Liver (tissue), 3 donors: ENCODE results near the gene C4B.
"Not testable (repeated sequence)": the region's sequence is repeated elsewhere in the genome, so short reads cannot be mapped to it uniquely, and the experiment has no call there.

Experiments used
- EGR1 ChIP-seq, 2 donors: IDR thresholded peaks; 2 replicates each; pipeline ENCODE4 v1.6.1; 2016 to 2018; ENCODE audit warnings: antibody characterized with exemption in 2 of 2, low read depth in 2 of 2
- GABPA ChIP-seq, 2 donors: IDR thresholded peaks in 1 of 2; conservative IDR thresholded peaks in 1 of 2; 2 replicates each; pipeline ENCODE4 v1.6.1; 2016; ENCODE audit warnings: antibody characterized with exemption in 2 of 2, mild to moderate bottlenecking in 1 of 2, moderate library complexity in 1 of 2
- HNF4A ChIP-seq, 2 donors: conservative IDR thresholded peaks; 2 replicates each; pipeline ENCODE4 v1.6.1; 2016; ENCODE audit warnings: antibody characterized with exemption in 2 of 2, mild to moderate bottlenecking in 2 of 2
- JUND ChIP-seq, 2 donors: IDR thresholded peaks; 2 replicates each; pipeline ENCODE4 v1.6.1; 2016; ENCODE audit warnings: antibody characterized with exemption in 2 of 2
- RAD21 ChIP-seq, 2 donors: IDR thresholded peaks; 2 replicates each; pipeline ENCODE4 v1.6.1; 2016; ENCODE audit warnings: antibody characterized with exemption in 2 of 2, mild to moderate bottlenecking in 2 of 2
- RXRA ChIP-seq, 2 donors: IDR thresholded peaks; 2 replicates each; pipeline ENCODE4 v1.6.1; 2017 to 2018; ENCODE audit warnings: antibody characterized with exemption in 2 of 2, mild to moderate bottlenecking in 1 of 2
- SP1 ChIP-seq: IDR thresholded peaks from 2 replicates; pipeline ENCODE4 v1.6.1; 2018; ENCODE audit warnings: antibody characterized with exemption, mild to moderate bottlenecking
- TAF1 ChIP-seq: conservative IDR thresholded peaks from 2 replicates; pipeline ENCODE4 v1.6.1; 2016; ENCODE audit warnings: antibody characterized with exemption, mild to moderate bottlenecking
- TF ChIP-seq, protein P1 (sequence below): fragments of 150-350 bp; IDR thresholded peaks from 2 replicates; pipeline ENCODE4 v1.5.1; 2017; ENCODE audit warnings: improper control_type of control experiment, low read depth, low read length; ENCODE audit not compliant: missing input control
- TF ChIP-seq, protein P2 (sequence below): IDR thresholded peaks from 2 replicates; pipeline ENCODE4 v1.6.1; 2016; ENCODE audit warnings: antibody characterized with exemption
- TF ChIP-seq, protein P3 (sequence below): IDR thresholded peaks from 2 replicates; pipeline ENCODE4 v1.6.1; 2016; ENCODE audit warnings: antibody characterized with exemption
- TF ChIP-seq, protein P4 (sequence below): IDR thresholded peaks from 2 replicates; pipeline ENCODE4 v1.6.1; 2016; ENCODE audit warnings: antibody characterized with exemption, mild to moderate bottlenecking
- donor health status: healthy.
- donor health status: healthy.

DNA sequence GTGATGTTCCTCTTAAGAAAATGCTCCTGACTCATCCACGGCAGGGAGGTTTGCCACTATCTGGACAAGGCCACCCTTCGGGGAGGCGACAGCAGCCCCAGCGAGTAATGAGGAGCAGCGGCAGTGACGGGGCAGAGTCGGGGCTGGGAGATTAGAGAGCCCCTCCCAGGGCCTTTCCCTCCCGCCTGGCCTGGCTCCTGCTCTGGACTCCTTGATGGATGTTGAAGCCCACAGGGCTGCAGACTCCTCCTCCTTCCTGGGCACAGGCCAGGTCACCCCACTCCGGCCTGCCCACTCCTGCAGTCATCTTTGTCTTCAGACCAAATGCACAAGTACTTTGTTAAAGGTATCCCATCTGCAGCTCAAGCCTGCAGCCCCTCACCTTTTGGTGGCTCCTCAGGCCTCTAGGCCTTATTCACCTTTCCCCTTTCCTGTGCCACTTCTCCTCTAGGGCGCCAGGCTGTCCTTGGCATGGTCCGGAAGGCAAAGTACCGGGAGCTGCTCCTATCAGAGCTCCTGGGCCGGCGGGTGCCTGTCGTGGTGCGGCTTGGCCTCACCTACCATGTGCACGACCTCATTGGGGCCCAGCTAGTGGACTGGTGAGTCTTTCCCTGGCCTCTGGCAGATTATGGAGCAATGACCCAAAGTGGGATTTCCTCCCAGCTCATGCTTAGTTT lies 1.5 kb upstream of the C4B start:
- TF ChIP-seq, protein P1, sequence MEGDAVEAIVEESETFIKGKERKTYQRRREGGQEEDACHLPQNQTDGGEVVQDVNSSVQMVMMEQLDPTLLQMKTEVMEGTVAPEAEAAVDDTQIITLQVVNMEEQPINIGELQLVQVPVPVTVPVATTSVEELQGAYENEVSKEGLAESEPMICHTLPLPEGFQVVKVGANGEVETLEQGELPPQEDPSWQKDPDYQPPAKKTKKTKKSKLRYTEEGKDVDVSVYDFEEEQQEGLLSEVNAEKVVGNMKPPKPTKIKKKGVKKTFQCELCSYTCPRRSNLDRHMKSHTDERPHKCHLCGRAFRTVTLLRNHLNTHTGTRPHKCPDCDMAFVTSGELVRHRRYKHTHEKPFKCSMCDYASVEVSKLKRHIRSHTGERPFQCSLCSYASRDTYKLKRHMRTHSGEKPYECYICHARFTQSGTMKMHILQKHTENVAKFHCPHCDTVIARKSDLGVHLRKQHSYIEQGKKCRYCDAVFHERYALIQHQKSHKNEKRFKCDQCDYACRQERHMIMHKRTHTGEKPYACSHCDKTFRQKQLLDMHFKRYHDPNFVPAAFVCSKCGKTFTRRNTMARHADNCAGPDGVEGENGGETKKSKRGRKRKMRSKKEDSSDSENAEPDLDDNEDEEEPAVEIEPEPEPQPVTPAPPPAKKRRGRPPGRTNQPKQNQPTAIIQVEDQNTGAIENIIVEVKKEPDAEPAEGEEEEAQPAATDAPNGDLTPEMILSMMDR, result not testable (repeated sequence)
- TF ChIP-seq TAF1; JUND (IDR thresholded peaks at IDR 0.05); GABPA (IDR thresholded peaks at IDR 0.05 in 1 of 2, conservative IDR thresholded peaks at IDR 0.05 in 1 of 2); HNF4A (conservative IDR thresholded peaks at IDR 0.05); EGR1 (IDR thresholded peaks at IDR 0.05; ENCODE audit: low read depth in 2 of 2); RAD21 (IDR thresholded peaks at IDR 0.05); RXRA (IDR thresholded peaks at IDR 0.05); SP1: not testable (repeated sequence)
- TF ChIP-seq, protein P2, sequence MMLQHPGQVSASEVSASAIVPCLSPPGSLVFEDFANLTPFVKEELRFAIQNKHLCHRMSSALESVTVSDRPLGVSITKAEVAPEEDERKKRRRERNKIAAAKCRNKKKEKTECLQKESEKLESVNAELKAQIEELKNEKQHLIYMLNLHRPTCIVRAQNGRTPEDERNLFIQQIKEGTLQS, result not testable (repeated sequence)
- TF ChIP-seq, protein P3, sequence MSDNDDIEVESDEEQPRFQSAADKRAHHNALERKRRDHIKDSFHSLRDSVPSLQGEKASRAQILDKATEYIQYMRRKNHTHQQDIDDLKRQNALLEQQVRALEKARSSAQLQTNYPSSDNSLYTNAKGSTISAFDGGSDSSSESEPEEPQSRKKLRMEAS, result not testable (repeated sequence)
- TF ChIP-seq, protein P4, sequence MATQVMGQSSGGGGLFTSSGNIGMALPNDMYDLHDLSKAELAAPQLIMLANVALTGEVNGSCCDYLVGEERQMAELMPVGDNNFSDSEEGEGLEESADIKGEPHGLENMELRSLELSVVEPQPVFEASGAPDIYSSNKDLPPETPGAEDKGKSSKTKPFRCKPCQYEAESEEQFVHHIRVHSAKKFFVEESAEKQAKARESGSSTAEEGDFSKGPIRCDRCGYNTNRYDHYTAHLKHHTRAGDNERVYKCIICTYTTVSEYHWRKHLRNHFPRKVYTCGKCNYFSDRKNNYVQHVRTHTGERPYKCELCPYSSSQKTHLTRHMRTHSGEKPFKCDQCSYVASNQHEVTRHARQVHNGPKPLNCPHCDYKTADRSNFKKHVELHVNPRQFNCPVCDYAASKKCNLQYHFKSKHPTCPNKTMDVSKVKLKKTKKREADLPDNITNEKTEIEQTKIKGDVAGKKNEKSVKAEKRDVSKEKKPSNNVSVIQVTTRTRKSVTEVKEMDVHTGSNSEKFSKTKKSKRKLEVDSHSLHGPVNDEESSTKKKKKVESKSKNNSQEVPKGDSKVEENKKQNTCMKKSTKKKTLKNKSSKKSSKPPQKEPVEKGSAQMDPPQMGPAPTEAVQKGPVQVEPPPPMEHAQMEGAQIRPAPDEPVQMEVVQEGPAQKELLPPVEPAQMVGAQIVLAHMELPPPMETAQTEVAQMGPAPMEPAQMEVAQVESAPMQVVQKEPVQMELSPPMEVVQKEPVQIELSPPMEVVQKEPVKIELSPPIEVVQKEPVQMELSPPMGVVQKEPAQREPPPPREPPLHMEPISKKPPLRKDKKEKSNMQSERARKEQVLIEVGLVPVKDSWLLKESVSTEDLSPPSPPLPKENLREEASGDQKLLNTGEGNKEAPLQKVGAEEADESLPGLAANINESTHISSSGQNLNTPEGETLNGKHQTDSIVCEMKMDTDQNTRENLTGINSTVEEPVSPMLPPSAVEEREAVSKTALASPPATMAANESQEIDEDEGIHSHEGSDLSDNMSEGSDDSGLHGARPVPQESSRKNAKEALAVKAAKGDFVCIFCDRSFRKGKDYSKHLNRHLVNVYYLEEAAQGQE, result not testable (repeated sequence)
